Bladder microvascular endothelial cell (primary cell): ENCODE results near the gene TRIP6. TPM values are rescaled to one million over a fixed set of nuclear protein-coding genes. Genes with fewer than 3 reads are reported as not detected.

Experiments
- total RNA-seq: library from RNA; depleted of rRNA; stranded (reverse); fragments of >200 nt; gene quantifications from 2 replicates; pipeline ENCODE4 v1.2.3, GENCODE V29; 2014

The TRIP6 gene, protein sequence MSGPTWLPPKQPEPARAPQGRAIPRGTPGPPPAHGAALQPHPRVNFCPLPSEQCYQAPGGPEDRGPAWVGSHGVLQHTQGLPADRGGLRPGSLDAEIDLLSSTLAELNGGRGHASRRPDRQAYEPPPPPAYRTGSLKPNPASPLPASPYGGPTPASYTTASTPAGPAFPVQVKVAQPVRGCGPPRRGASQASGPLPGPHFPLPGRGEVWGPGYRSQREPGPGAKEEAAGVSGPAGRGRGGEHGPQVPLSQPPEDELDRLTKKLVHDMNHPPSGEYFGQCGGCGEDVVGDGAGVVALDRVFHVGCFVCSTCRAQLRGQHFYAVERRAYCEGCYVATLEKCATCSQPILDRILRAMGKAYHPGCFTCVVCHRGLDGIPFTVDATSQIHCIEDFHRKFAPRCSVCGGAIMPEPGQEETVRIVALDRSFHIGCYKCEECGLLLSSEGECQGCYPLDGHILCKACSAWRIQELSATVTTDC
- total RNA-seq, result 36.4 and 62.6 TPM in 2 replicates

DNA sequence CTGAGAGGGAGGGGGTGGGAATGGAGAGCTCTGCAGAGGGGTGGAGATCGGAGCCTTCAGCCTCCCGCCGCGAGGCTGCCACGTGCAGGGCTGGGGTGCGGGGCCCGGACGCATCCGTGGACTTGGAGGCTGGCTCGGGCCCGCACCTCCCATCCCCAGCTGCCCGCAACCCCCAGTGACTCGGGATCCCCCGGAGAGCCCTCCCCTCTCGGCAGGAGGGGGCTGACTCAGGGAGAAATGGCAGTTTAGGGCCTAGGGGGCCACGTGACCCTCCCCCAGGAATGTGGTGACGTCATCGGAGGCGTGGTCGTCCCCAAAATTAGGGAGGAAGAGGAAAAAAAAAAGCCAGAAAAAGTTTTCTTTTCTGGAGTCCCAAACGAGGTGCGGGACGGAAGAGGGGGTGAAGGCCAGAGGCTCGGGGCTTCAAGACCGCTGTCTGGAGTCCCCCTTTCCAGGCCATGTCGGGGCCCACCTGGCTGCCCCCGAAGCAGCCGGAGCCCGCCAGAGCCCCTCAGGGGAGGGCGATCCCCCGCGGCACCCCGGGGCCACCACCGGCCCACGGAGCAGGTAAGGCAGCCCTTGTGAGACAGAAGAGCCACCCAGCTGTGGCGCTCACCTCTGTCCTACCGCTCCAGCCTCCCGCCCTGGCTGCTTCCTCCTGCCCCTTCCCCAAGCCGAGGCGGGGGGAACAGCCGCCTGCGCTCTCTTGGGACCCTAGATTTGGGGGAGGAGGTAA lies at the start of gene TRIP6:
Gene TRIP6 (plus strand): TSS at position 348 of the 736 bp plus-strand sequence. CDS start 111 bp downstream, at position 459.

DNA sequence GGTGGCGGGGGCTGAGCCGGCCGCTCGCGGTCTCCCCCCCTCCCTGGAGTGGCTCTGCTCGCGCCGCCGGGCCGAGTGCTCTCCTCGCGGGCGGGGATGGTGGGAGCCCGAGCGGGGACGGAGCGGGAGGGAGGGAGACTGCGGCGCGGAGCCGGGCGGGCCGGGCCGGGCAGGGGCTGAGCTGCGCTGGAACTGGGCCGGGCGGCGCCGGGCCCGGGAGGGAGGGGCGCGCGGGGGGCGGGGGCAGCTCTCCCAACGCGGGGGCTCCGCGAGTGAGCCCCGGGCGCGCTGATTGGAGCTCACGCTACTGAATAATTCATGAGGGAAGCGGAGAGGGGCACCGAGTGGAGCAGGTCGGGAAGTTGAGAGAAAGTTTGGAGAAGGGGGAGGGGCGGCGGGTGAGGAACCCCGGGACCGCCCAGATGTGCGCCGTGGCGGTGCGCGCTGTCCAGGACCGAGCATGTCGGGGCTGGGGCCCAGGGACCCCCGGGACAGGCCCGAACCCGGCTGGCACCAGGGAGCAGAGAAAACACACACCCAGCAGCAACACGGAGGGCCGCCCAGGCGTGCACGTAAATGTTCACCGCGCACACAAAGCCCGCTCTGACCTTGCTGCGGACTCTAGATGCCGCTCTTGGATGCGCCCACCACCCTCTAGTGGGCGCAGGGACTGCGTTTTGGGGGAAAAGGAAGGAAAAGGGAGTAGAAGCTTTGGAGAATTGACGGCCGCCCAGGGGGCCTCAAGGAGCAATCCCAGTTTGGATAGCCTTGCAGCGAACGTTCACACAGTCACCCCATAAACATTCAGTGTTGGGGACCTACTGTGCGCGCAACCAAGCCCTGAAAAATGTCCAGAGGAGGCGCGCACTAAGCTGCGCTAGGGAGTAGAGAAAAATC lies 39.6 kb upstream of the TRIP6 start, which contains the start of gene EPHB4:
Gene EPHB4 (minus strand): TSS at position 194 of the 897 bp plus-strand sequence. CDS start 493 bp downstream, outside the sequence.

GRCh38 chr7:100852048-100852872 lies 14.9 kb upstream of the TRIP6 start, which contains the start of gene SLC12A9:
TSS of gene SLC12A9 (plus strand) at chr7:100852713. CDS start at chr7:100854198, 1,485 bp downstream.

DNA sequence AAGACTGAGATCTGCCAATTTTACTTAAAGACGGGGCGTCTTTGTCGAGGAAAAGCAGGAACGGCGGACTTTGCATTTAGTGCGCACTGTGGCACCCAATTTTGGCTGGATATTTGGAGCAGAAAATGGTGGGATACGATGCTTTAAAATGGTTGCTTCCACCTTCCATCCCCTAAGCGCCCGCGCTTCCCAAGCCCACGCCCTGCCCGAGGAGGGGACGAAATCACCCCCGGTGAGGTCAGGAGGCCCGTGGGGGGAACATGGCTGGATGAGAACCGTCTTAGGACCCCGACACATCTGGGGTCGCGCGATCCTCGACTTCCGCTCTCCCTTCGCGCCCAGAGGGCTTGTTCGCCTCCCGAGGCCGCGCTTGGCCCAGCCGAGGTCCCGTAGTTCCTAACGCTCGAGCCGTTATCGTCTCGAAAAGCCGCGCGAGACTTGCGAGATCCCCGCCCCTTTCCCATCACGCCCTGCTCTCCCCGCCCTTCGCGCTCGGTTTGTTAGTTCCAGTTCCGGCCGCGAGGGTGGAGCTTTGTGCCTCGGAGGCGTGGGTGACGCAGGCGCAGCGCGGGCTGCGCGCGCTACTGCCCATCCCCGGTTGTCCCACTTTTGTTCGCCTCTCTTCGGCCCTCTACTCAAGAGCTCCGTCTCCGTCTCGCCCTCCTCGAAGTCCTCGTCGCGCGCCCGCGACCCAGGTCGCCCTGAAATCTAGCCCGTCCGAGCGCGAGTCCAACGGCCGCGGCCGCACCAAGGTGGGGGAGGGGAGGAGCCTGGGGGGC lies 7.6 kb downstream of the TRIP6 start, which contains the start of gene SRRT:
Gene SRRT (plus strand): TSS at position 527 of the 779 bp plus-strand sequence. CDS start 488 bp downstream, outside the sequence.

GRCh38 chr7:100888988-100889750 lies 22.0 kb downstream of the TRIP6 start, which contains the start of gene UFSP1:
TSS of gene UFSP1 (minus strand) at chr7:100889715. CDS start at chr7:100889271, 444 bp downstream.

GRCh38 chr7:100895701-100895955 lies 28.4 kb downstream of the TRIP6 start, which contains the start of gene ACHE:
TSS of gene ACHE (minus strand) at chr7:100895888. CDS start at chr7:100894232, 1,656 bp downstream.

Other genes with a start within 250 kb of the TRIP6 start
- gene TFR2, start 225.8 kb upstream of the TRIP6 start, total RNA-seq, result under 0.01 and 0.57 TPM in 2 replicates
- not detected in 2 replicates for gene ACTL6B, start 210.9 kb upstream of the TRIP6 start, total RNA-seq
- 79.8 and 102 TPM in 2 replicates for gene GNB2, start 193.6 kb upstream of the TRIP6 start, total RNA-seq
- 10.2 and 20.9 TPM in 2 replicates for gene GIGYF1, start 173.1 kb upstream of the TRIP6 start, total RNA-seq
- gene POP7, start 161.3 kb upstream of the TRIP6 start, total RNA-seq, result 28.6 and 36.8 TPM in 2 replicates
- not detected in 2 replicates for gene EPO, start 146.9 kb upstream of the TRIP6 start, total RNA-seq
- gene ZAN, start 133.8 kb upstream of the TRIP6 start, total RNA-seq, result not detected in 2 replicates
- gene EPHB4, start 39.9 kb upstream of the TRIP6 start, total RNA-seq, result 224 and 582 TPM in 2 replicates
- gene SLC12A9, start 14.7 kb upstream of the TRIP6 start, total RNA-seq, result 22.5 and 28.6 TPM in 2 replicates
- gene SRRT, start 7.7 kb downstream of the TRIP6 start, total RNA-seq, result 41.4 and 58.3 TPM in 2 replicates
- 1.9 and 2.0 TPM in 2 replicates for gene UFSP1, start 22.3 kb downstream of the TRIP6 start, total RNA-seq
- gene ACHE, start 28.5 kb downstream of the TRIP6 start, total RNA-seq, result 0.16 and 11.3 TPM in 2 replicates
- under 0.01 TPM in 1 of 2 replicates, not detected in the other for gene MUC3A, start 82.1 kb downstream of the TRIP6 start, total RNA-seq
- gene MUC12, start 102.2 kb downstream of the TRIP6 start, total RNA-seq, result not detected in 2 replicates
- not detected in 2 replicates for gene MUC17, start 152.7 kb downstream of the TRIP6 start, total RNA-seq
- 14.4 and 48.5 TPM in 2 replicates for gene TRIM56, start 218.1 kb downstream of the TRIP6 start, total RNA-seq